HEK293 (cell line): ENCODE data around the gene NME1.

Source experiments
- BCL11A ChIP-seq: fragments of 450-650 bp; formaldehyde crosslinking; IDR thresholded peaks from 2 replicates; pipeline ENCODE4 v1.5.1; 2016; ENCODE audit warnings: low read depth, missing biosample characterization, missing genetic modification characterization
- CTCF ChIP-seq: fragments of 450-650 bp; formaldehyde crosslinking; IDR thresholded peaks from 2 replicates; pipeline ENCODE4 v1.5.1; 2016; ENCODE audit warnings: missing biosample characterization, missing genetic modification characterization
- ELK4 ChIP-seq: IDR thresholded peaks from 2 replicates; pipeline ENCODE4 v1.6.1; 2011; ENCODE audit warnings: mild to moderate bottlenecking, low read depth, low read length, borderline replicate concordance
- SP3 ChIP-seq: fragments of 450-650 bp; formaldehyde crosslinking; IDR thresholded peaks from 2 replicates; pipeline ENCODE4 v1.5.1; 2016; ENCODE audit warnings: missing biosample characterization, missing genetic modification characterization
- ZBTB20 ChIP-seq: fragments of 450-650 bp; formaldehyde crosslinking; IDR thresholded peaks from 2 replicates; pipeline ENCODE4 v1.5.1; 2016; ENCODE audit warnings: missing biosample characterization, missing genetic modification characterization
- ZBTB49 ChIP-seq: fragments of 450-650 bp; formaldehyde crosslinking; IDR thresholded peaks from 2 replicates; pipeline ENCODE4 v1.5.1; 2016; ENCODE audit warnings: missing biosample characterization, missing genetic modification characterization, low read depth
- ZNF302 ChIP-seq: fragments of 450-650 bp; formaldehyde crosslinking; IDR thresholded peaks from 2 replicates; pipeline ENCODE4 v1.5.1; 2016; ENCODE audit warnings: missing biosample characterization, missing genetic modification characterization, low read depth
- ZNF664 ChIP-seq: fragments of 450-650 bp; formaldehyde crosslinking; IDR thresholded peaks from 2 replicates; pipeline ENCODE4 v1.5.1; 2016; ENCODE audit warnings: missing biosample characterization, missing genetic modification characterization
- ZNF792 ChIP-seq: fragments of 450-650 bp; formaldehyde crosslinking; IDR thresholded peaks from 2 replicates; pipeline ENCODE4 v1.5.1; 2016; ENCODE audit warnings: missing biosample characterization, missing genetic modification characterization
- ZSCAN4 ChIP-seq: fragments of 450-650 bp; formaldehyde crosslinking; IDR thresholded peaks from 2 replicates; pipeline ENCODE4 v1.5.1; 2017; ENCODE audit warnings: missing biosample characterization, missing genetic modification characterization

- TF ChIP-seq ZBTB20, result no peak
- TF ChIP-seq CTCF (tag by site-specific recombination), result no peak
- no peak for TF ChIP-seq ZSCAN4
- no peak for TF ChIP-seq SP3
- no peak for TF ChIP-seq BCL11A (tag by site-specific recombination)
- TF ChIP-seq ZBTB49, result no peak
- no peak for TF ChIP-seq ZNF664 (tag by site-specific recombination)
- no peak for TF ChIP-seq ZNF302 (tag by site-specific recombination)
- no peak for TF ChIP-seq ZNF792 (tag by site-specific recombination)
- TF ChIP-seq ELK4, result no peak
These were observed 30.8 kb downstream of the NME1 start for GRCh38 chr17:51184124-51184523.
